ENCODE results near the gene CD177. TPM values are rescaled to one million over a fixed set of nuclear protein-coding genes. Genes with fewer than 3 reads are reported as not detected.

The CD177 gene
- total and polyA plus RNA-seq, 4 donors, result 1.0 to 57.8 (median 19.4) TPM

- no peak for DNase-seq
- no peaks in the 10 kb centered on the region for H3K36me3 ChIP-seq (ENCODE audit: control insufficient read depth in 4 of 4, insufficient read depth in 4 of 4, low read length in 4 of 4)
- ATAC-seq (ENCODE audit: insufficient read depth, low FRiP score), result no peak
- H3K9me3 ChIP-seq (ENCODE audit: control insufficient read depth in 4 of 4, insufficient read depth in 3 of 4, low read length in 3 of 4), result peaks cover 0 to 11% (median 0%) of the 10 kb centered on the region in 4 donors
- no peaks in the 10 kb centered on the region for H3K4me1 ChIP-seq (ENCODE audit: control insufficient read depth in 5 of 5, insufficient read depth in 5 of 5, low read length in 5 of 5)
- no peak overlapping the region for H3K27ac ChIP-seq (ENCODE audit: low read depth in 1 of 2, low read length in 1 of 2)
- H3K27me3 ChIP-seq (ENCODE audit: control insufficient read depth in 3 of 3, insufficient read depth in 3 of 3, low read length in 2 of 3), result no peaks in the 10 kb centered on the region
- WGBS, 2 donors, result 78 to 87% methylated on average over 2 of the region's 2 CpGs
- no peak overlapping the region for H3K9ac ChIP-seq (ENCODE audit: insufficient read depth in 1 of 2, low read length in 2 of 2)
- TF ChIP-seq CTCF (IDR thresholded peaks at IDR 0.05; ENCODE audit: control extremely low read depth, extremely low read depth), result no peak
- H3K4me3 ChIP-seq, result no peak overlapping the region
Observed at GRCh38 chr19:43311706-43312105, 41.8 kb upstream of the CD177 start.

- no peak for TF ChIP-seq CTCF (IDR thresholded peaks at IDR 0.05; ENCODE audit: control extremely low read depth, extremely low read depth)
- Histone ChIP-seq H3K9me3 (ENCODE audit: control insufficient read depth in 4 of 4, insufficient read depth in 3 of 4, low read length in 3 of 4) (peaks cover 0 to 5% (median 0%) of the 10 kb centered on the region in 4 donors), H3K9ac (ENCODE audit: insufficient read depth in 1 of 2, low read length in 2 of 2) (no peak overlapping the region), H3K27ac (ENCODE audit: low read depth in 1 of 2, low read length in 1 of 2) (no peak overlapping the region), H3K4me1 (ENCODE audit: control insufficient read depth in 5 of 5, insufficient read depth in 5 of 5, low read length in 5 of 5) (no peaks in the 10 kb centered on the region), H3K27me3 (ENCODE audit: control insufficient read depth in 3 of 3, insufficient read depth in 3 of 3, low read length in 2 of 3) (no peaks in the 10 kb centered on the region), H3K4me3 (no peak overlapping the region), H3K36me3 (ENCODE audit: control insufficient read depth in 4 of 4, insufficient read depth in 4 of 4, low read length in 4 of 4) (no peaks in the 10 kb centered on the region)
- WGBS, 2 donors, result 87 to 89% methylated on average over 12 of the region's 12 CpGs
- ATAC-seq (ENCODE audit: insufficient read depth, low FRiP score), result no peak
- DNase-seq, result no peak
Observed at GRCh38 chr19:43313711-43314495, 39.6 kb upstream of the CD177 start.

GRCh38 chr19:43315851-43316250, 37.6 kb upstream of the CD177 start:
- DNase-seq, result no peak
- no peak overlapping the region for H3K4me3 ChIP-seq
- no peak for TF ChIP-seq CTCF (IDR thresholded peaks at IDR 0.05; ENCODE audit: control extremely low read depth, extremely low read depth)
- no peak for ATAC-seq (ENCODE audit: insufficient read depth, low FRiP score)
- no peak overlapping the region for H3K27ac ChIP-seq (ENCODE audit: low read depth in 1 of 2, low read length in 1 of 2)
- H3K9ac ChIP-seq (ENCODE audit: insufficient read depth in 1 of 2, low read length in 2 of 2), result no peak overlapping the region
- H3K9me3 ChIP-seq (ENCODE audit: control insufficient read depth in 4 of 4, insufficient read depth in 3 of 4, low read length in 3 of 4), result peaks cover 0 to 3% (median 0%) of the 10 kb centered on the region in 4 donors
- no peaks in the 10 kb centered on the region for H3K36me3 ChIP-seq (ENCODE audit: control insufficient read depth in 4 of 4, insufficient read depth in 4 of 4, low read length in 4 of 4)
- WGBS, 2 donors, result 89% methylated on average over 15 of the region's 15 CpGs
- no peaks in the 10 kb centered on the region for H3K4me1 ChIP-seq (ENCODE audit: control insufficient read depth in 5 of 5, insufficient read depth in 5 of 5, low read length in 5 of 5)
- H3K27me3 ChIP-seq (ENCODE audit: control insufficient read depth in 3 of 3, insufficient read depth in 3 of 3, low read length in 2 of 3), result no peaks in the 10 kb centered on the region

Data from lung (tissue), 12 donors.